Sigmoid colon (tissue), 7 donors: ENCODE results near the gene BCO2. TPM values are rescaled to one million over a fixed set of nuclear protein-coding genes. Genes with fewer than 3 reads are reported as not detected.

ENCODE experiments used
- DNase-seq: peaks from one replicate; pipeline ENCODE4 v3.0.0-alpha.2; 2019
- H3K27ac ChIP-seq, 4 donors: fragments of 200-600 bp; sonication (generic); one replicate each; pipeline ENCODE4 v1.5.1; 2016 to 2019; ENCODE audit warnings: mild to moderate bottlenecking in 1 of 4
- H3K27me3 ChIP-seq, 3 donors: fragments of 200-600 bp; sonication (generic); one replicate each; pipeline ENCODE4 v1.5.1; 2019; ENCODE audit warnings: mild to moderate bottlenecking in 1 of 3
- H3K36me3 ChIP-seq, 4 donors: fragments of 200-600 bp; sonication (generic); one replicate each; pipeline ENCODE4 v1.5.1; 2016 to 2019
- H3K4me1 ChIP-seq, 4 donors: fragments of 200-600 bp; sonication (generic); one replicate each; pipeline ENCODE4 v1.5.1; 2017 to 2019
- H3K4me3 ChIP-seq, 4 donors: fragments of 200-600 bp; sonication (generic); one replicate each; pipeline ENCODE4 v1.5.1; 2017 to 2019; ENCODE audit warnings: mild to moderate bottlenecking in 2 of 4, moderate library complexity in 1 of 4
- H3K9me3 ChIP-seq, 4 donors: fragments of 200-600 bp in 3 of 4; sonication (generic) in 3 of 4; one replicate each; pipeline versions ENCODE4 v1.5.1 to v1.6.1; 2013 to 2019
- CTCF ChIP-seq, 4 experiments: fragments of 450-650 bp in 3 of 4; fragments of 200-600 bp in 1 of 4; IDR thresholded peaks; one replicate each; pipeline ENCODE4 v1.5.1; 2016 to 2019; ENCODE audit warnings: antibody characterized with exemption in 4 of 4, mild to moderate bottlenecking in 3 of 4, moderate library complexity in 2 of 4
- EP300 ChIP-seq, 4 donors: sonication (generic); formaldehyde crosslinking; IDR thresholded peaks; one replicate each; pipeline ENCODE4 v1.6.1; 2017; ENCODE audit warnings: antibody characterized with exemption in 4 of 4
- POLR2A ChIP-seq, 2 donors: fragments of 450-650 bp; IDR thresholded peaks; one replicate each; pipeline ENCODE4 v1.6.1; 2016; ENCODE audit warnings: antibody characterized with exemption in 2 of 2, mild to moderate bottlenecking in 2 of 2, moderate library complexity in 2 of 2
- POLR2AphosphoS5 ChIP-seq, 4 donors: sonication (generic); formaldehyde crosslinking; IDR thresholded peaks; one replicate each; pipeline ENCODE4 v1.6.1; 2017; ENCODE audit warnings: antibody characterized with exemption in 4 of 4
- WGBS, 2 donors: extraction: QIAGEN DNeasy Blood & Tissue Kit; methylation state at CpG; one replicate each; pipeline ENCODE4 v1.1.7; 2013; 5-methylcytosine and 5-hydroxymethylcytosine counted together
- intact Hi-C: fragments of 100-400 bp; cut with DNase I; formaldehyde crosslinking; loops from one replicate; pipeline ENCODE4 v1.15.1; 2023
- polyA plus RNA-seq, 3 donors: library from polyadenylated mRNA; stranded (reverse); fragments of 200-250 nt; gene quantifications; one replicate each; pipeline ENCODE4 v1.2.3, GENCODE V29; 2013
- total RNA-seq, 4 donors: library from RNA; depleted of rRNA; stranded (reverse); fragments of >200 nt; gene quantifications; one replicate each; pipeline ENCODE4 v1.1.0, GENCODE V29; 2016
- donor health status: healthy with polysubstance abuse.
- donor health status: Bipolar disorder and iron deficiency.
- donor health status: healthy.

The BCO2 gene
- total and polyA plus RNA-seq, 7 donors, result 3.2 to 16.9 (median 7.1) TPM; not detected in 2

- H3K36me3 ChIP-seq, result peaks cover 0 to 63% (median 5%) of the 10 kb centered on the region in 4 donors
- no peaks in the 10 kb centered on the region for H3K27me3 ChIP-seq
- intact Hi-C loops, result loop anchor here (10.0 kb wide), 2 partner anchors 355 to 1085 kb away; partner anchors contain the start of gene TTC12
- peaks cover 0 to 20% (median 12%) of the 10 kb centered on the region in 4 donors for H3K4me1 ChIP-seq
- no peak overlapping the region for H3K27ac ChIP-seq
- TF ChIP-seq POLR2AphosphoS5 (IDR thresholded peaks at IDR 0.05) (no peak), EP300 (IDR thresholded peaks at IDR 0.05) (no peak), CTCF (IDR thresholded peaks at IDR 0.05) (no peak), POLR2A (IDR thresholded peaks at IDR 0.05) (no peak)
- H3K4me3 ChIP-seq, result no peak overlapping the region
- 53 to 89% methylated on average over 3 of the region's 3 CpGs for WGBS, 2 donors
- H3K9me3 ChIP-seq, result no peaks in the 10 kb centered on the region
- no peak for DNase-seq
Measured at GRCh38 chr11:112229746-112230433, 54.6 kb downstream of the BCO2 start.

DNA sequence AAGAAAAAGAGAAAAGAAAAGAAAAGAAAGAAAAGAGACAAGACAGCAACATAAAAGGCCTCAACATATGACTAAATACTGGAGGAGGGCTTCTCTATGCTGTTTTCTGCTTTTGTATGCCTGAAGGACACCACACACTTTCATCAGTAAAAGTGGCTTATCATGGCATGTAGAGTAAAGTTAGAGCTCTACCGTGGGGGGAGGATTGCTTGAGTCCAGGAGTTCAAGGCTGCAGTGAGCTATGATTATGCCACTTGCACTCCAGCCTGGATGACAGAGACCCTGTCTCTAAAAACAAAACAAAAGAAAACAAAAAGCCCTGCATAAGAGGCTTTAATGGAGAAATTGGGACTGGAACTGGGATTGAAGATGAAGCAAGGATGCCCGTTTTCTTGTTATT, 56.6 kb downstream of the BCO2 start:
- Histone ChIP-seq H3K9me3 (no peaks in the 10 kb centered on the region), H3K27ac (no peak overlapping the region), H3K4me1 (peaks cover 0 to 19% (median 9%) of the 10 kb centered on the region in 4 donors), H3K4me3 (no peak overlapping the region), H3K27me3 (no peaks in the 10 kb centered on the region), H3K36me3 (peaks cover 5 to 84% (median 11%) of the 10 kb centered on the region in 4 donors)
- intact Hi-C loops, result no loop called here
- no peak for TF ChIP-seq POLR2AphosphoS5 (IDR thresholded peaks at IDR 0.05)
- DNase-seq, result no peak
- WGBS, 2 donors, result 54 to 86% methylated on average over 2 of the region's 2 CpGs

GRCh38 chr11:112235750-112236390, 60.6 kb downstream of the BCO2 start:
- 82 to 95% methylated on average over 8 of the region's 8 CpGs for WGBS, 2 donors
- H3K36me3 ChIP-seq, result peaks cover 0 to 86% (median 11%) of the 10 kb centered on the region in 4 donors

DNA sequence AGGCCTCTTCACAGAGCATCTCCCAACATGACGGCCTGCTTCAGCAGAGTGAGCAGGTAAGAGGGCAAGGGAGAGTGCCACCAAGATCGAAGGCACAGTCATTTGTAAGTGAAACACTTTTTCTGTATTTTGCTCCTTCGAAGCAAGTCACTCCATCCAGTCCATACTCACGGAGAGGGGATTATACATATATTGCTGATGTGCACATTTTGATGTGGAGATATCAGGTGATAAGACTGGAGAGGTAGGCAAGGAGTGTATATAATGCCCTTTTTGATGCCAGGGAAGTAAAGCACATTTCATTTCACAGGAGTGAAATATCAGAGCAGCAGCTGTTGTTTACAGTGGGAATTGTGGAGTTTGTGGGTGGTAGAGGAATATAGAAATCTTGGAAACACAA, 62.1 kb downstream of the BCO2 start:
- no peak overlapping the region for H3K4me3 ChIP-seq
- intact Hi-C loops, result no loop called here

More at GRCh38 chr11:112235750-112236390, 60.6 kb downstream of the BCO2 start:
- H3K27me3 ChIP-seq, result no peaks in the 10 kb centered on the region
- no peak overlapping the region for H3K4me3 ChIP-seq
- H3K4me1 ChIP-seq, result peaks cover 0 to 9% (median 3%) of the 10 kb centered on the region in 4 donors
- intact Hi-C loops, result no loop called here
- no peak for TF ChIP-seq POLR2A (IDR thresholded peaks at IDR 0.05)
- no peak for TF ChIP-seq EP300 (IDR thresholded peaks at IDR 0.05)
- TF ChIP-seq CTCF (IDR thresholded peaks at IDR 0.05), result no peak
- TF ChIP-seq POLR2AphosphoS5 (IDR thresholded peaks at IDR 0.05), result no peak
- no peak for DNase-seq
- H3K9me3 ChIP-seq, result no peaks in the 10 kb centered on the region
- H3K27ac ChIP-seq, result no peak overlapping the region

More for the DNA sequence above, 62.1 kb downstream of the BCO2 start:
- Histone ChIP-seq H3K27me3 (no peaks in the 10 kb centered on the region), H3K27ac (peak overlapping the region in 1 of 4 donors; percentile 0), H3K4me1 (peaks cover 0 to 9% (median 5%) of the 10 kb centered on the region in 4 donors), H3K36me3 (peaks cover 0 to 70% (median 9%) of the 10 kb centered on the region in 4 donors), H3K9me3 (no peaks in the 10 kb centered on the region)
- no peak for DNase-seq
- TF ChIP-seq POLR2A (IDR thresholded peaks at IDR 0.05) (no peak), CTCF (IDR thresholded peaks at IDR 0.05) (no peak), EP300 (IDR thresholded peaks at IDR 0.05) (no peak), POLR2AphosphoS5 (IDR thresholded peaks at IDR 0.05) (no peak)
- 94 to 96% methylated on average over 4 of the region's 4 CpGs for WGBS, 2 donors
